Prostate gland (tissue), 2 donors: Measurements from ENCODE around the gene FRMD6. TPM values are rescaled to one million over a fixed set of nuclear protein-coding genes. Genes with fewer than 3 reads are reported as not detected.

Experiments
- DNase-seq: peaks from one replicate; pipeline ENCODE4 v3.0.0-alpha.2; 2019; ENCODE audit warnings: low spot score
- H3K27ac ChIP-seq, 2 donors: fragments of 200-600 bp; sonication (generic); 2 replicates each; pipeline ENCODE4 v1.5.1; 2017 to 2019
- H3K27me3 ChIP-seq: fragments of 200-600 bp; sonication (generic); replicated peaks from 2 replicates; pipeline ENCODE4 v1.5.1; 2019; ENCODE audit not compliant: insufficient read depth
- H3K36me3 ChIP-seq, 2 donors: fragments of 200-600 bp; sonication (generic); 1 replicate in 1 of 2; 2 replicates in 1 of 2; pipeline versions ENCODE4 v1.5.1 to v1.8.1; 2017 to 2019
- H3K4me1 ChIP-seq: fragments of 200-600 bp; sonication (generic); replicated peaks from 2 replicates; pipeline ENCODE4 v1.5.1; 2019
- H3K4me3 ChIP-seq, 2 donors: fragments of 200-600 bp; sonication (generic); 2 replicates each; pipeline ENCODE4 v1.5.1; 2017 to 2019
- H3K9me3 ChIP-seq: fragments of 200-600 bp; sonication (generic); 2 replicates; pipeline ENCODE4 v1.5.1; 2017
- CTCF ChIP-seq, 4 experiments: fragments of 200-600 bp in 2 of 4; fragments of 450-650 bp in 2 of 4; sonication (generic) in 2 of 4; IDR thresholded peaks; 1 replicate in 3 of 4; 2 replicates in 1 of 4; pipeline ENCODE4 v1.5.1; 2016 to 2019; ENCODE audit warnings: antibody characterized with exemption in 4 of 4, mild to moderate bottlenecking in 2 of 4, moderate library complexity in 2 of 4
- POLR2A ChIP-seq: fragments of 450-650 bp; IDR thresholded peaks from one replicate; pipeline ENCODE4 v1.6.1; 2016; ENCODE audit warnings: antibody characterized with exemption, mild to moderate bottlenecking
- POLR2AphosphoS5 ChIP-seq: sonication (generic); formaldehyde crosslinking; IDR thresholded peaks from one replicate; pipeline ENCODE4 v1.6.1; 2017; ENCODE audit warnings: antibody characterized with exemption
- WGBS: methylation state at CpG from one replicate; pipeline ENCODE4 v1.1.5; 2018; 5-methylcytosine and 5-hydroxymethylcytosine counted together
- intact Hi-C: fragments of 100-400 bp; cut with DNase I; formaldehyde crosslinking; loops from one replicate; pipeline ENCODE4 v1.14.2; 2022
- total RNA-seq, 2 donors: library from RNA; depleted of rRNA; stranded (reverse); fragments of >200 nt; gene quantifications; one replicate each; pipeline ENCODE4 v1.1.0, GENCODE V29; 2016

FRMD6 gene
- total RNA-seq, 2 donors from 2014 or later: 59.1 to 84.0 TPM

DNA sequence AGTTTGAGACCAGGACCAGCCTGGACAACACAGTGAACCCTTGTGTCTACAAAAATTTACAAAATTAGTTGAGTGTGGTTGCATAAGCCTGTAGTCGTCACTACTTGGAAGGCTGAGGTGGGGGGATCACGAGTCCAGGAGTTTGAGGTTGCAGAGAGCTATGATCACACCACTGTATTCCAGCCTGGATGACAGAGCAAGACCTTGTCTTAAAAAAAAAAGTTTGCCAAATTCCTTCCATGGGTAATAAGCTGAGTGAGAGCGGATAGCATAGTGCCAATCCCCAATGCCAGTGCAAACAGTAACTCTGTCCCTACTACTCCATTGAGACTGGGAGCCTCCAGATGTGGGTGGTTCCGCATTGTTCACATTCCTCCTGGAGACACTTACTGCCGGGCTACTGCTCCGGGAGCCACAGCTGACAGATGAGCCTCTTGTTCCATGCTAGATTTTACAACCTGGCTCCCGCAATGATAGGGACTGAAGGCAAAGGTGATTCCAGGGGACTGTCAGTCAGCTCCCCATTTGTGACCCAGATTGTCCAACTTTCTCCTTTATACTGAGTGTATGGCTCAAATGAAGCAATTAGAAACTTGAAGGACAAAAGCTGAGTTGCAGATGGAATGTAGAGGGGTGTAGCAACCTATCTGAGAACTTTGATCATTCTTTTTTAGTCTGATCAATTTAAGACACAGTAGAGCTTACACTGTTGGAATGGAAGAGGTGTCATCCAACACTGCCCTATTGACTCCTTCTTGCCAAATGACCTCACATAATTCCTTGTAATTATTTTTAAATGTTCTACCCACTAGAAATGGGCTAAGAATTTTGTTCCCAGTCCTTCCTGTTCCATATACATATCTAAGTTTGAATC lies 13.4 kb upstream of the FRMD6 start:
- no peak overlapping the region for H3K27ac ChIP-seq
- DNase-seq: peak; percentile 46

GRCh38 chr14:51639668-51640316 lies 11.9 kb upstream of the FRMD6 start:
- Histone ChIP-seq H3K4me1 (no peaks in the 10 kb centered on the region), H3K9me3 (no peaks in the 10 kb centered on the region), H3K36me3 (no peaks in the 10 kb centered on the region), H3K4me3 (no peak overlapping the region), H3K27ac (no peak overlapping the region), H3K27me3 (no peaks in the 10 kb centered on the region)
- WGBS: 75% methylated on average over 5 of the region's 5 CpGs
- TF ChIP-seq CTCF (IDR thresholded peaks at IDR 0.05) (no peak), POLR2AphosphoS5 (no peak), POLR2A (no peak)
- no peak for DNase-seq
- intact Hi-C loops: no loop called here

More for the DNA sequence above, 13.4 kb upstream of the FRMD6 start:
- 37% methylated on average over 7 of the region's 7 CpGs for WGBS
- Histone ChIP-seq H3K9me3 (no peaks in the 10 kb centered on the region), H3K4me1 (no peaks in the 10 kb centered on the region), H3K36me3 (no peaks in the 10 kb centered on the region), H3K27me3 (no peaks in the 10 kb centered on the region), H3K4me3 (no peak overlapping the region)
- intact Hi-C loops: no loop called here
- TF ChIP-seq POLR2A (no peak), POLR2AphosphoS5 (peak; percentile 33)

DNA sequence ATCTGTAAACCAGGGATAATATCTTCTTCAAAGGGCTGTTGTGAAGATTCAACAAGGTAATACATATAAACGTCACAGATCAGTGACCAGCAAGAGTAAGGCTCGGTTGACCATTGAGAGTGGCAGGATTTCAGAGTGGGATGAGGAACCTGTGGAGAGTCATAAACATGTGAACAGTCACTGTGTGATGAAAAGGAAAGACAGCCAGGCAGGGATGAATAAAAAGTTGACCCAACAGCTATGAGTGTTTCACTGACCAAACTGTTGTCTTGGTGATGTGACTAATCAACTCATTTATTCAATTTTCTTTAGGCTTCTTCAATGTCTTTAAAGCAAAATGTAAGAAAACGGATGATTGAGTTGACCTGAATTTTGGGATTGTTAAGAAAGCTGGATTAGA lies 8.6 kb upstream of the FRMD6 start:
- Histone ChIP-seq H3K4me3 (no peak overlapping the region), H3K27me3 (no peaks in the 10 kb centered on the region), H3K27ac (no peak overlapping the region), H3K36me3 (no peaks in the 10 kb centered on the region), H3K9me3 (no peaks in the 10 kb centered on the region), H3K4me1 (no peaks in the 10 kb centered on the region)
- intact Hi-C loops: no loop called here
- no peak for TF ChIP-seq CTCF (IDR thresholded peaks at IDR 0.05)
- no peak for DNase-seq
- WGBS: 94% methylated on average over 3 of the region's 3 CpGs

GRCh38 chr14:51644217-51644933 lies 7.3 kb upstream of the FRMD6 start:
- Histone ChIP-seq H3K9me3 (no peaks in the 10 kb centered on the region), H3K27me3 (no peaks in the 10 kb centered on the region), H3K4me3 (no peak overlapping the region), H3K4me1 (no peaks in the 10 kb centered on the region), H3K27ac (no peak overlapping the region), H3K36me3 (no peaks in the 10 kb centered on the region)
- no peak for DNase-seq
- intact Hi-C loops: no loop called here
- TF ChIP-seq CTCF (IDR thresholded peaks at IDR 0.05) (no peak), POLR2A (no peak)
- WGBS: 74% methylated on average over 5 of the region's 5 CpGs

GRCh38 chr14:51648296-51648695 lies 3.4 kb upstream of the FRMD6 start:
- no peaks in the 10 kb centered on the region for H3K27me3 ChIP-seq
- TF ChIP-seq POLR2A: no peak
- no peak for TF ChIP-seq POLR2AphosphoS5
- no peak for TF ChIP-seq CTCF (IDR thresholded peaks at IDR 0.05)
- DNase-seq: no peak
- H3K27ac ChIP-seq: no peak overlapping the region
- no peaks in the 10 kb centered on the region for H3K4me1 ChIP-seq
- WGBS: 37% methylated on average over 2 of the region's 2 CpGs
- intact Hi-C loops: no loop called here
- no peaks in the 10 kb centered on the region for H3K36me3 ChIP-seq
- no peak overlapping the region for H3K4me3 ChIP-seq
- H3K9me3 ChIP-seq: no peaks in the 10 kb centered on the region
